Measurements from ENCODE around the gene NBPF19. TPM values are rescaled to one million over a fixed set of nuclear protein-coding genes. Genes with fewer than 3 reads are reported as not detected.
"Not testable (repeated sequence)": the region's sequence is repeated elsewhere in the genome, so short reads cannot be mapped to it uniquely, and the experiment has no call there.

The NBPF19 gene, protein sequence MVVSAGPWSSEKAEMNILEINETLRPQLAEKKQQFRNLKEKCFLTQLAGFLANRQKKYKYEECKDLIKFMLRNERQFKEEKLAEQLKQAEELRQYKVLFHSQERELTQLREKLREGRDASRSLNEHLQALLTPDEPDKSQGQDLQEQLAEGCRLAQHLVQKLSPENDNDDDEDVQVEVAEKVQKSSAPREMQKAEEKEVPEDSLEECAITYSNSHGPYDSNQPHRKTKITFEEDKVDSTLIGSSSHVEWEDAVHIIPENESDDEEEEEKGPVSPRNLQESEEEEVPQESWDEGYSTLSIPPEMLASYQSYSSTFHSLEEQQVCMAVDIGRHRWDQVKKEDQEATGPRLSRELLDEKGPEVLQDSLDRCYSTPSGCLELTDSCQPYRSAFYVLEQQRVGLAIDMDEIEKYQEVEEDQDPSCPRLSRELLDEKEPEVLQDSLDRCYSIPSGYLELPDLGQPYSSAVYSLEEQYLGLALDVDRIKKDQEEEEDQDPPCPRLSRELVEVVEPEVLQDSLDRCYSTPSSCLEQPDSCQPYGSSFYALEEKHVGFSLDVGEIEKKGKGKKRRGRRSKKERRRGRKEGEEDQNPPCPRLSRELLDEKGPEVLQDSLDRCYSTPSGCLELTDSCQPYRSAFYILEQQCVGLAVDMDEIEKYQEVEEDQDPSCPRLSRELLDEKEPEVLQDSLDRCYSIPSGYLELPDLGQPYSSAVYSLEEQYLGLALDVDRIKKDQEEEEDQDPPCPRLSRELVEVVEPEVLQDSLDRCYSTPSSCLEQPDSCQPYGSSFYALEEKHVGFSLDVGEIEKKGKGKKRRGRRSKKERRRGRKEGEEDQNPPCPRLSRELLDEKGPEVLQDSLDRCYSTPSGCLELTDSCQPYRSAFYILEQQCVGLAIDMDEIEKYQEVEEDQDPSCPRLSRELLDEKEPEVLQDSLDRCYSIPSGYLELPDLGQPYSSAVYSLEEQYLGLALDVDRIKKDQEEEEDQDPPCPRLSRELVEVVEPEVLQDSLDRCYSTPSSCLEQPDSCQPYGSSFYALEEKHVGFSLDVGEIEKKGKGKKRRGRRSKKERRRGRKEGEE (N-terminal part only)
- 10 to 100 TPM in 5 of 8 experiments, 1 to 10 TPM in 3; 7.8 to 38.8 (median 12.1) TPM for total RNA-seq

- H3K27ac ChIP-seq; H3K4me1 ChIP-seq (replicated peaks in 1 of 2); H3K4me3 ChIP-seq; ATAC-seq (replicated peaks in 6 of 8); in situ Hi-C loops (cut with MboI; ENCODE audit: low pct_unique_long_range_greater_than_20kb in 2 of 9, low sequenced_read_pairs in 9 of 9, unreplicated experiment in 9 of 9): not testable (repeated sequence)
- no CpG with 5 or more reads among the region's 2 CpGs for WGBS, 10 experiments
Observed at GRCh38 chr1:149474745-149475144, at the start of gene NBPF19. NBPF19 (plus strand) TSS chr1:149475045; CDS start chr1:149475933, 888 bp downstream.

GRCh38 chr1:149428317-149428716, 46.5 kb upstream of the NBPF19 start:
- H3K4me3 ChIP-seq; in situ Hi-C loops (cut with MboI; ENCODE audit: low pct_unique_long_range_greater_than_20kb in 2 of 9, low sequenced_read_pairs in 9 of 9, unreplicated experiment in 9 of 9): not testable (repeated sequence)
- WGBS, 10 experiments = no CpG with 5 or more reads among the region's 3 CpGs

DNA sequence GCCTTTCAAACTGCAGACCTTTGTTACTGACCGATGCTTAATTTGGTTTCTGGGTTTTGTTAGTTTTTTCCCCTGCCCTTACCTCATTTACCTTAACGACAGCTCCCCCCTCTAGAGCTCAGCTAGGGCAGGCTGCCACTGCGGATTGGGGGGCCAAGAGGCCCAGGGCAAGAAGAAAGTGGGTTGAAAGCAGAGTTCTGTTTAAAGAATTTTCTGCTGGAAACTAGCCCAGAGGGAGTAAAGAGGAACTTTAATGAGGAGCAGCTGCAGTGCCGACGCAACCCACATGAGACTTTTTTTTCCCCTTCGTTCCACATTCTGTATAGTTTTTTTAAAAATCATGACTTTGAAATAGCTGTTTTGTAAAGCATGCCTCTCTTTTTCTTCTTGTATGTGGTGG, 29.4 kb upstream of the NBPF19 start:
- ATAC-seq (replicated peaks in 6 of 8); H3K4me1 ChIP-seq (replicated peaks in 1 of 2); H3K27ac ChIP-seq; in situ Hi-C loops (cut with MboI; ENCODE audit: low pct_unique_long_range_greater_than_20kb in 2 of 9, low sequenced_read_pairs in 9 of 9, unreplicated experiment in 9 of 9): not testable (repeated sequence)
- H3K4me3 ChIP-seq = peak overlapping the region in 1 of 5 donors; percentile 0
- no CpG with 5 or more reads among the region's 6 CpGs for WGBS, 10 experiments

More at GRCh38 chr1:149428317-149428716, 46.5 kb upstream of the NBPF19 start:
- H3K4me1 ChIP-seq (replicated peaks in 1 of 2); H3K27ac ChIP-seq; ATAC-seq (replicated peaks in 6 of 8): not testable (repeated sequence)

DNA sequence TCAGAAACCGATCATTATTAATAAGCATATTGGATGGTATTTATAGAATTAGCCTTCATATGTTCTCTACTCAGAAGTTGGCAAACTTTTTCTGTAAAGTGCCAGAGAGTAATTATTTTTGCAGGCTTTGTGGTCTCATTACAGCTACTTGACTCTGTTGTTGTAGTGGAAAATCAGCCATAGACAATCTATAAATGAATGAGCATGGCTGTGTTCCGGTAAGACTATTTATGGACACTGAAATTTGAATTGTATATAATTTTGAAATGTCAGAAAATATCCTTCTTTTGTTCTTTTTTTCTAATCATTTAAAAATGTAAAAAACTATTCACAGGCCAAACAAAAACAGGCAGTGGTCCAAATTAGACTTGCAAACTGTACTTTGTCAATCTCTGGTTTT, 22.6 kb upstream of the NBPF19 start:
- H3K4me3 ChIP-seq; H3K4me1 ChIP-seq (replicated peaks in 1 of 2); in situ Hi-C loops (cut with MboI; ENCODE audit: low pct_unique_long_range_greater_than_20kb in 2 of 9, low sequenced_read_pairs in 9 of 9, unreplicated experiment in 9 of 9); H3K27ac ChIP-seq: not testable (repeated sequence)
- peak in 3 of 8 experiments; percentile 41 to 60 (median 56) for ATAC-seq (replicated peaks in 6 of 8)
- no CpG with 5 or more reads among the region's 2 CpGs for WGBS, 10 experiments

DNA sequence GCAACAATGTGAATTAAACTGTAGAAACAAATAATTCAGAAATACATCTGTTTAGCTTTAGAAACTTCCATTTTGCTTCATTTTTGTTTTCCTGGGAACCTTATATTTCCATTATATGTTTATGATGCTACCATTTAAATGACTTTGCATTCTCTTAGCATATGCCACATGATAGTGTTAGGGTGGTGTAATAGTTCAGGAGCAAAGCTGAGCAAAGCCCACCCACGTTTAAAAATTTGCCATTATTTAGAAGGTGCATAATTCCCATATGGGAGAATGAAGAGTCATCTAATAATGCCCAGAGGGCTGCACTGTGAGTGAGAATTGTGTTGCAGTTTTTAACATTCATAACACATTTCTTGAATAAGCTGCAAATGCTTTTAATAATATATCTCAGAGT, 22.2 kb upstream of the NBPF19 start:
- WGBS, 10 experiments = no CpG with 5 or more reads among the region's 1 CpG
- H3K4me1 ChIP-seq (replicated peaks in 1 of 2); H3K27ac ChIP-seq; in situ Hi-C loops (cut with MboI; ENCODE audit: low pct_unique_long_range_greater_than_20kb in 2 of 9, low sequenced_read_pairs in 9 of 9, unreplicated experiment in 9 of 9); H3K4me3 ChIP-seq: not testable (repeated sequence)
- ATAC-seq (replicated peaks in 6 of 8) = peak in 4 of 8 experiments; percentile 29 to 99 (median 93)

DNA sequence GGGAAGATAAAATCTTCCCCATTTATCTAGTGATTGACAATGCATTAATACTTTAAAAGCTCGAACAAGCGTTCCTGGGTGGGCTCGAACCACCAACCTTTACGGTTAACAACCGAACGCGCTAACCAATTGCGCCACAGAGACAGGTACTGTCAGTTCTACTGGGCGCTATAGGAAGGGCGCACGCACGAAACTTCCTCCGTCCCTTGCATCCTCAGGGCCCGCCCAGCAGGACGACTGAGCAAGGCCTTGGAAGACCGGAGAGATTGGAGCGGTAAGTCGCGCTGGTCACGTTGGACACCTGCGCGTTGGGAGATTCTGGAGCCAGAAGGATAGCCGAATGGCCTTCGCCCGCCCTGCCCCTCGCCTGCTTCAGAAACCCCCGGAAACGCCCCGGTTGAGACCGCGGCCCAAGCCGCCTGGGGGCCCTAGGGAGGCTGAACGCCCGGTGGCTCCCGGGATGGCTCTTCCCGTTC, 83.5 kb downstream of the NBPF19 start:
- H3K4me1 ChIP-seq (replicated peaks in 1 of 2); ATAC-seq (replicated peaks in 6 of 8); in situ Hi-C loops (cut with MboI; ENCODE audit: low pct_unique_long_range_greater_than_20kb in 2 of 9, low sequenced_read_pairs in 9 of 9, unreplicated experiment in 9 of 9): not testable (repeated sequence)
- Histone ChIP-seq H3K4me3 (peak overlapping the region; percentile 41 to 60 (median 49)), H3K27ac (peak overlapping the region; percentile 58 to 84)
- 20% methylated on average over 1 of the region's 36 CpGs; no CpG with 5 or more reads in 9 of the 10 experiments for WGBS, 10 experiments

- H3K4me3 ChIP-seq; ATAC-seq (replicated peaks in 6 of 8); H3K4me1 ChIP-seq (replicated peaks in 1 of 2); in situ Hi-C loops (cut with MboI; ENCODE audit: low pct_unique_long_range_greater_than_20kb in 2 of 9, low sequenced_read_pairs in 9 of 9, unreplicated experiment in 9 of 9); H3K27ac ChIP-seq: not testable (repeated sequence)
- WGBS, 10 experiments = no CpG with 5 or more reads among the region's 23 CpGs
Observed at GRCh38 chr1:149561806-149562205, 87.0 kb downstream of the NBPF19 start.

DNA sequence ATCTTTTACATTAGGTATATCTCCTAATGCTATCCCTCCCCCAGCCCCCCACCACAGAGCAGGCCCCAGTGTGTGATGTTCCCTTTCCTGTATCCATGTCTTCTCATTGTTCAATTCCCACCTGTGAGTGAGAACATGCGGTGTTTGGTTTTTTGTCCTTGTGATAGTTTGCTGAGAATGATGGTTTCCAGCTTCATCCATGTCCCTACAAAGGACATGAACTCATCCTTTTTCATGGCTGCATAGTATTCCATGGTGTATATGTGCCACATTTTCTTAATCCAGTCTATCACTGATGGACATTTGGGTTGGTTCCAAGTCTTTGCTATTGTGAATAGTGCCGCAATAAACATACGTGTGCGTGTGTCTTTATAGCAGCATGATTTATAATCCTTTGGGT, 90.6 kb downstream of the NBPF19 start:
- ATAC-seq (replicated peaks in 6 of 8); in situ Hi-C loops (cut with MboI; ENCODE audit: low pct_unique_long_range_greater_than_20kb in 2 of 9, low sequenced_read_pairs in 9 of 9, unreplicated experiment in 9 of 9); H3K4me1 ChIP-seq (replicated peaks in 1 of 2): not testable (repeated sequence)

GRCh38 chr1:149572763-149573162, 97.9 kb downstream of the NBPF19 start:
- H3K4me1 ChIP-seq (replicated peaks in 1 of 2); ATAC-seq (replicated peaks in 6 of 8); H3K27ac ChIP-seq; in situ Hi-C loops (cut with MboI; ENCODE audit: low pct_unique_long_range_greater_than_20kb in 2 of 9, low sequenced_read_pairs in 9 of 9, unreplicated experiment in 9 of 9); H3K4me3 ChIP-seq: not testable (repeated sequence)

More for the DNA sequence above, 90.6 kb downstream of the NBPF19 start:
- not testable (repeated sequence) for H3K27ac ChIP-seq, H3K4me3 ChIP-seq
- WGBS, 10 experiments = no CpG with 5 or more reads among the region's 4 CpGs

GRCh38 chr1:149585592-149585991, 110.7 kb downstream of the NBPF19 start:
- in situ Hi-C loops (cut with MboI; ENCODE audit: low pct_unique_long_range_greater_than_20kb in 2 of 9, low sequenced_read_pairs in 9 of 9, unreplicated experiment in 9 of 9); ATAC-seq (replicated peaks in 6 of 8); H3K4me3 ChIP-seq; H3K4me1 ChIP-seq (replicated peaks in 1 of 2); H3K27ac ChIP-seq: not testable (repeated sequence)
- WGBS, 10 experiments = no CpG with 5 or more reads among the region's 2 CpGs

All from motor neuron (in vitro differentiated cells).